OCI-LY3 (cell line): ENCODE results near the gene MAP1LC3B.
"Not testable (repeated sequence)": the region's sequence is repeated elsewhere in the genome, so short reads cannot be mapped to it uniquely, and the experiment has no call there.

Experiments used
- H2AFZ ChIP-seq: fragments of 200-600, 300-600 bp; shearing (Covaris generic); 2 replicates; pipeline ENCODE4 v1.6.0; 2014; ENCODE audit warnings: antibody characterized with exemption, low read depth, low read length
- H3K27ac ChIP-seq: fragments of 200-600, 300-600 bp; sonication (generic); 2 replicates; pipeline ENCODE4 v1.5.1; 2014; ENCODE audit warnings: mild to moderate bottlenecking, low read length, moderate library complexity, mixed read lengths
- H3K27me3 ChIP-seq: fragments of 200-600, 300-600 bp; sonication (generic); 2 replicates; pipeline ENCODE4 v1.6.1; 2014; ENCODE audit warnings: low read depth, low read length, mixed read lengths
- H3K36me3 ChIP-seq: fragments of 200-600, 300-600 bp; sonication (generic); replicated peaks from 2 replicates; pipeline ENCODE3; 2014; ENCODE audit warnings: low read depth, low read length, mixed read lengths
- H3K4me1 ChIP-seq: fragments of 300-600, 200-600 bp; sonication (generic); 2 replicates; pipeline ENCODE4 v1.6.1; 2014; ENCODE audit warnings: low read length, mixed read lengths
- H3K4me2 ChIP-seq: fragments of 200-600, 300-600 bp; sonication (generic); 2 replicates; pipeline ENCODE4 v1.6.1; 2014; ENCODE audit warnings: low read length, mixed read lengths
- H3K4me3 ChIP-seq: fragments of 300-600, 200-600 bp; sonication (generic); 2 replicates; pipeline ENCODE4 v1.5.1; 2014; ENCODE audit warnings: antibody characterized with exemption, mild to moderate bottlenecking, low read length, moderate library complexity
- H3K79me2 ChIP-seq: fragments of 300-600, 200-600 bp; shearing (Covaris generic); 2 replicates; pipeline ENCODE4 v1.6.1; 2014; ENCODE audit warnings: mild to moderate bottlenecking, low read length, mixed read lengths
- H3K9ac ChIP-seq: fragments of 300-600, 200-600 bp; shearing (Covaris generic); 2 replicates; pipeline ENCODE4 v1.6.0; 2014; ENCODE audit warnings: mild to moderate bottlenecking, low read length, moderate library complexity
- H3K9me3 ChIP-seq: fragments of 200-600, 300-600 bp; shearing (Covaris generic); 2 replicates; pipeline ENCODE4 v1.6.1; 2014; ENCODE audit warnings: low read length, mixed read lengths; ENCODE audit not compliant: insufficient read depth
- H4K20me1 ChIP-seq: fragments of 200-600, 300-600 bp; sonication (generic); 2 replicates; pipeline ENCODE4 v1.6.1; 2016; ENCODE audit warnings: low read length, mixed read lengths; ENCODE audit not compliant: insufficient read depth
- CTCF ChIP-seq: fragments of 200-600, 300-600 bp; sonication (generic); IDR thresholded peaks from 2 replicates; pipeline ENCODE4 v1.5.1; 2014; ENCODE audit warnings: antibody characterized with exemption, low read length, low read depth
- EZH2phosphoT487 ChIP-seq: fragments of 200-600 bp; shearing (Covaris generic); IDR thresholded peaks from 2 replicates; pipeline ENCODE4 v1.6.1; 2018; ENCODE audit warnings: antibody characterized with exemption, mixed run types, low read depth

The MAP1LC3B gene

GRCh38 chr16:87376660-87377059 is 15.5 kb upstream of the MAP1LC3B start:
- Histone ChIP-seq H3K27me3 (no peaks in the 10 kb centered on the region), H3K4me1 (peaks cover 10% of the 10 kb centered on the region), H4K20me1 (peaks cover 33% of the 10 kb centered on the region), H3K27ac (no peak overlapping the region), H3K79me2 (peaks cover 80% of the 10 kb centered on the region), H2AFZ (no peak overlapping the region), H3K9me3 (no peaks in the 10 kb centered on the region), H3K36me3 (peaks cover 3% of the 10 kb centered on the region), H3K4me2 (no peak overlapping the region), H3K4me3 (no peak overlapping the region), H3K9ac (no peak overlapping the region)
- no peak for TF ChIP-seq EZH2phosphoT487
- no peak for TF ChIP-seq CTCF

- H3K4me2 ChIP-seq, H3K27ac ChIP-seq, H3K36me3 ChIP-seq, H3K27me3 ChIP-seq, H3K4me3 ChIP-seq, H3K9ac ChIP-seq, H3K9me3 ChIP-seq, H2AFZ ChIP-seq: not testable (repeated sequence)
- Histone ChIP-seq H3K4me1 (peaks cover 18% of the 10 kb centered on the region), H3K79me2 (peaks cover 78% of the 10 kb centered on the region), H4K20me1 (peaks cover 30% of the 10 kb centered on the region)
Observed at GRCh38 chr16:87379312-87379752, 12.8 kb upstream of the MAP1LC3B start.

GRCh38 chr16:87380403-87380802 is 11.7 kb upstream of the MAP1LC3B start:
- peaks cover 22% of the 10 kb centered on the region for H3K4me1 ChIP-seq
- no peak for TF ChIP-seq EZH2phosphoT487
- no peak for TF ChIP-seq CTCF
- peaks cover 72% of the 10 kb centered on the region for H3K79me2 ChIP-seq
- no peak overlapping the region for H2AFZ ChIP-seq
- H3K9me3 ChIP-seq = no peaks in the 10 kb centered on the region
- H3K27me3 ChIP-seq = no peaks in the 10 kb centered on the region
- H3K9ac ChIP-seq = no peak overlapping the region
- H3K36me3 ChIP-seq = peaks cover 3% of the 10 kb centered on the region
- H3K4me2 ChIP-seq = no peak overlapping the region
- no peak overlapping the region for H3K27ac ChIP-seq
- peaks cover 27% of the 10 kb centered on the region for H4K20me1 ChIP-seq
- no peak overlapping the region for H3K4me3 ChIP-seq

GRCh38 chr16:87380881-87381280 is 11.3 kb upstream of the MAP1LC3B start:
- no peak overlapping the region; the same call in 1 of the 2 replicates for H3K4me2 ChIP-seq
- H3K4me3 ChIP-seq = no peak overlapping the region
- H2AFZ ChIP-seq = no peak overlapping the region
- H3K27ac ChIP-seq = no peak overlapping the region
- peaks cover 3% of the 10 kb centered on the region for H3K36me3 ChIP-seq
- no peaks in the 10 kb centered on the region for H3K9me3 ChIP-seq
- H3K27me3 ChIP-seq = no peaks in the 10 kb centered on the region
- H4K20me1 ChIP-seq = peaks cover 23% of the 10 kb centered on the region
- H3K4me1 ChIP-seq = peaks cover 22% of the 10 kb centered on the region
- H3K79me2 ChIP-seq = peaks cover 68% of the 10 kb centered on the region
- H3K9ac ChIP-seq = no peak overlapping the region
- no peak for TF ChIP-seq CTCF
- TF ChIP-seq EZH2phosphoT487 = no peak
